Hepatocyte (in vitro differentiated cells): ENCODE data around the gene MED23. TPM values are rescaled to one million over a fixed set of nuclear protein-coding genes. Genes with fewer than 3 reads are reported as not detected.
"Not testable (repeated sequence)": the region's sequence is repeated elsewhere in the genome, so short reads cannot be mapped to it uniquely, and the experiment has no call there.

Experiments
- DNase-seq: peaks from one replicate; pipeline ENCODE4 v3.0.0-alpha.2; 2016; ENCODE audit warnings: low spot score
- H2AFZ ChIP-seq: fragments of 200-600 bp; sonication (generic); 2 replicates; pipeline ENCODE4 v1.6.0; 2016; ENCODE audit warnings: antibody characterized with exemption, mild to moderate bottlenecking
- H3K27ac ChIP-seq: fragments of 200-600 bp; sonication (generic); 2 replicates; pipeline ENCODE4 v1.5.1; 2016; ENCODE audit warnings: mild to moderate bottlenecking
- H3K27me3 ChIP-seq: fragments of 200-600 bp; sonication (generic); 2 replicates; pipeline ENCODE4 v1.6.1; 2016
- H3K36me3 ChIP-seq: fragments of 200-600 bp; sonication (generic); replicated peaks from 2 replicates; pipeline ENCODE4 v1.5.1; 2016; ENCODE audit warnings: low read depth; ENCODE audit not compliant: insufficient read depth
- H3K4me1 ChIP-seq: fragments of 200-600 bp; sonication (generic); 2 replicates; pipeline ENCODE4 v1.5.1; 2016; ENCODE audit warnings: mild to moderate bottlenecking, moderate library complexity; ENCODE audit not compliant: insufficient read depth
- H3K4me2 ChIP-seq: fragments of 200-600 bp; sonication (generic); 2 replicates; pipeline ENCODE4 v1.6.0; 2016
- H3K4me3 ChIP-seq: fragments of 200-600 bp; sonication (generic); 2 replicates; pipeline ENCODE4 v1.5.1; 2016; ENCODE audit warnings: mild to moderate bottlenecking
- H3K79me2 ChIP-seq: fragments of 200-600 bp; sonication (generic); 2 replicates; pipeline ENCODE4 v1.6.0; 2017; ENCODE audit warnings: mild to moderate bottlenecking
- H3K9me2 ChIP-seq: fragments of 200-600 bp; sonication (generic); replicated peaks from 2 replicates; pipeline ENCODE4 v1.6.0; 2017; ENCODE audit warnings: mild to moderate bottlenecking; ENCODE audit not compliant: insufficient read depth
- H3K9me3 ChIP-seq: fragments of 200-600 bp; sonication (generic); 2 replicates; pipeline ENCODE4 v1.5.1; 2016; ENCODE audit warnings: low read depth, mild to moderate bottlenecking
- H4K20me1 ChIP-seq: fragments of 200-600 bp; sonication (generic); 2 replicates; pipeline ENCODE4 v1.6.0; 2016; ENCODE audit warnings: mild to moderate bottlenecking; ENCODE audit not compliant: insufficient read depth, poor library complexity, severe bottlenecking
- EZH2 ChIP-seq: fragments of 200-600 bp; sonication (generic); IDR thresholded peaks from 2 replicates; pipeline ENCODE4 v1.6.1; 2016; ENCODE audit warnings: antibody characterized with exemption, mild to moderate bottlenecking, borderline replicate concordance
- EZH2phosphoT487 ChIP-seq: fragments of 200-600 bp; sonication (generic); IDR thresholded peaks from one replicate; pipeline ENCODE4 v1.6.1; 2018; ENCODE audit warnings: antibody characterized with exemption, mild to moderate bottlenecking, low read depth, moderate library complexity; ENCODE audit not compliant: unreplicated experiment, severe bottlenecking
- WGBS: methylation state at CpG from one replicate; pipeline ENCODE4 v1.1.6; 2016; ENCODE audit warnings: low lambda C conversion rate; ENCODE audit errors: missing lambda C conversion rate; 5-methylcytosine and 5-hydroxymethylcytosine counted together
- polyA plus RNA-seq: library from polyadenylated mRNA; unstranded; fragments of >200 nt; fragmentation: Nextera tagmentation; extraction: Ambion mirVana; gene quantifications from 2 replicates; pipeline ENCODE4 v1.2.1, GENCODE V29; 2016
- total RNA-seq: library from RNA; depleted of rRNA; stranded (reverse); fragments of >200 nt; gene quantifications from 2 replicates; pipeline ENCODE4 v1.2.3, GENCODE V29; 2014
- TF ChIP-seq, protein P1 (sequence below): fragments of 200-600 bp; sonication (generic); IDR thresholded peaks from 2 replicates; pipeline ENCODE4 v1.5.1; 2016; ENCODE audit warnings: antibody characterized with exemption, mild to moderate bottlenecking; ENCODE audit not compliant: poor library complexity

The MED23 gene
- total and polyA plus RNA-seq, 2 experiments from 2014 or later = 13.4 to 42.1 TPM

DNA sequence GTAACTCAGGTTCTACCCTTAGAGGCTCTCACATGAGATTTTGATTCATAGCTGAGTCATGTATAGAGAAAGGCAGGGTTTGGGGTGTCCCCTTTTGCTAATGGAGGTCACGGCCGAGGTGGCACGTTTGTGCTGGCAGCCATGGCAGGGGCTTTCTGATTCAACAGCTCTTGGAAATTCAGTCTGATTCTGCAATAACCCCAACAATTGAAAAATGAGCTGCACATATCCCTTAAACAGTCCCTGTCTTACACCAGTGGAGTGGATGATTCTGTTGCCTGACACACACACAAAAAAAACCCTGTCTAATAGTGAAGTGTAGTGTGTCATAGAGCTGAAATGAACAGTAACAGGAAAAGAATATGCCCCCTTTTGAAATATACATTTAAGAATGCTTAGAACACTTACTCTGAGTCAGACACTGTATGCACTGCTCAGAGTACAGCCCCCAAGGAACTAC, 95.4 kb downstream of the MED23 start:
- TF ChIP-seq EZH2 (no peak), EZH2phosphoT487 (no peak)
- Histone ChIP-seq H2AFZ (no peak overlapping the region), H3K27me3 (no peaks in the 10 kb centered on the region), H3K4me3 (no peak overlapping the region), H3K36me3 (no peaks in the 10 kb centered on the region), H4K20me1 (no peaks in the 10 kb centered on the region), H3K79me2 (no peaks in the 10 kb centered on the region), H3K9me3 (no peaks in the 10 kb centered on the region), H3K4me1 (peaks cover 10% of the 10 kb centered on the region), H3K4me2 (no peak overlapping the region), H3K9me2 (no peaks in the 10 kb centered on the region), H3K27ac (no peak overlapping the region)
- WGBS = 87% methylated on average over 3 of the region's 3 CpGs
- DNase-seq = no peak

DNA sequence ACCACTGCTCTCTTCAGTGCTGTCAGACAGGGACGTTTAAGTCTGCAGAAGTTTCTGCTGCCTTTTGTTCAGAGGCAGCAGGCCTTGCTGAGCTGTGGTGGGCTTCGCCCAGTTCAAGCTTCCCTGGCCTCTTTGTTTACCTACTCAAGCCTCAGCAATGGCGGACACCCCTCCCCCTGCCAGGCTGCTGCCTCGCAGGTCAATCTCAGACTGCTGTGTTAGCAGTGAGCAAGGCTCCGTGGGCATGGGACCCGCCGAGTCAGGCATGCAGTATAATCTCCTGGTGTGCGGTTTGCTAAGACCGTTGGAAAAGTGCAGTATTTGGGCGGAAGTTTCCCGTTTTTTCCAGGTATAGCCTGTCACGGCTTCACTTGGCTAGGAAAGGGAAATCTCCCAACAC, 96.4 kb downstream of the MED23 start:
- not testable (repeated sequence) for H3K9me2 ChIP-seq, H3K79me2 ChIP-seq, DNase-seq, H3K4me2 ChIP-seq, H4K20me1 ChIP-seq, H3K27me3 ChIP-seq, H3K4me3 ChIP-seq, H3K36me3 ChIP-seq, H2AFZ ChIP-seq, H3K9me3 ChIP-seq, H3K27ac ChIP-seq, H3K4me1 ChIP-seq
- 92% methylated on average over 12 of the region's 12 CpGs for WGBS

DNA sequence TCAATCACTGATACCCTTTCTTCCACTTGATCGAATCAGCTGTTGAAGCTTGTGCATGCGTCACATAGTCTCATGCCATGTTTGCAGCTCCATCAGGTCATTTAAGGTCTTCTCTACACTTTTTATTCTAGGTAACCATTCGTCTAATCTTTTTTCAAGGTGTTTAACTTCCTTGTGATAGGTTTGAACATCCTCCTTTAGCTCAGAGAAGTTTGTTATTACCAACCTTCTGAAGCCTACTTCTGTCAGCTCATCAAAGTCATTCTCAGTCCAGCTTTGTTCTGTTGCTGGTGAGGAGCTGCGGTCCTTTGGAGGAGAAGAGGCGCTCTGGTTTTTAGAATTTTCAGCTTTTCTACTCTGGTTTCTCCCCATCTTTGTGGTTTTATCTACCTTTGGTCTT, 97.1 kb downstream of the MED23 start:
- H3K4me3 ChIP-seq, H3K27me3 ChIP-seq, H2AFZ ChIP-seq, DNase-seq, H3K36me3 ChIP-seq, H4K20me1 ChIP-seq, H3K9me3 ChIP-seq, H3K79me2 ChIP-seq, H3K4me1 ChIP-seq, H3K9me2 ChIP-seq, H3K4me2 ChIP-seq, H3K27ac ChIP-seq: not testable (repeated sequence)
- WGBS = 96% methylated on average over 5 of the region's 5 CpGs

DNA sequence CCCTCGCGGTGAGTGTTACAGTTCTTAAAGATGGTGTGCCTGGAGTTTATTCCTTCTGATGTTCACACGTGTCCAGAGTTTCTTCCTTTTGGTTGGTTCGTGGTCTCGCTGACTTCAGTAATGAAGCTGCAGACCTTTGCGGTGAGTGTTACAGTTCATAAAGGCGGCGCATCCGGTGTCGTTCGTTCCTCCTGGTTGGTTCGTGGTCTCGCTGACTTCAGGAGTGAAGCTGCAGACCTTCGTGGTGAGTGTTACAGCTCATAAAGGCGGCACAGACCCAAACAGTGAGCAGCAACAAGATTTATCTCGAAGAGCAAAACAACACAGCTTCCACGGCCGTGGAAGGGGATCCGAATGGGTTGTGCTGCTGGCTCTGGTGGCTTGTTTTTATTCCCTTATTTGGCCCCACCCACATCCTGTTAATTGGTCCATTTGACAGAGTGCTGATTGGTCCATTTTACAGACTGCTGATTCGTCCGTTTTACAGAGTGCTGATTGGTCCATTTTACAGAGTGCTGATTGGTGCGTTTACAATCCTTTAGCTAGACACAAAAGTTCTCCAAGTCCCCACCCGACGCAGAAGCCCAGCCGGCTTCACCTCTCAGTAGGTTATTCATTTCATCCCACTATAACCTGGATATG, 103.2 kb downstream of the MED23 start:
- Histone ChIP-seq H3K4me1 (no peaks in the 10 kb centered on the region), H3K79me2 (no peaks in the 10 kb centered on the region), H3K9me2 (no peaks in the 10 kb centered on the region), H3K36me3 (no peaks in the 10 kb centered on the region), H4K20me1 (no peaks in the 10 kb centered on the region), H3K27me3 (no peaks in the 10 kb centered on the region), H3K4me2 (no peak overlapping the region), H3K4me3 (no peak overlapping the region), H3K27ac (no peak overlapping the region), H3K9me3 (no peaks in the 10 kb centered on the region), H2AFZ (no peak overlapping the region)
- TF ChIP-seq, protein P1, sequence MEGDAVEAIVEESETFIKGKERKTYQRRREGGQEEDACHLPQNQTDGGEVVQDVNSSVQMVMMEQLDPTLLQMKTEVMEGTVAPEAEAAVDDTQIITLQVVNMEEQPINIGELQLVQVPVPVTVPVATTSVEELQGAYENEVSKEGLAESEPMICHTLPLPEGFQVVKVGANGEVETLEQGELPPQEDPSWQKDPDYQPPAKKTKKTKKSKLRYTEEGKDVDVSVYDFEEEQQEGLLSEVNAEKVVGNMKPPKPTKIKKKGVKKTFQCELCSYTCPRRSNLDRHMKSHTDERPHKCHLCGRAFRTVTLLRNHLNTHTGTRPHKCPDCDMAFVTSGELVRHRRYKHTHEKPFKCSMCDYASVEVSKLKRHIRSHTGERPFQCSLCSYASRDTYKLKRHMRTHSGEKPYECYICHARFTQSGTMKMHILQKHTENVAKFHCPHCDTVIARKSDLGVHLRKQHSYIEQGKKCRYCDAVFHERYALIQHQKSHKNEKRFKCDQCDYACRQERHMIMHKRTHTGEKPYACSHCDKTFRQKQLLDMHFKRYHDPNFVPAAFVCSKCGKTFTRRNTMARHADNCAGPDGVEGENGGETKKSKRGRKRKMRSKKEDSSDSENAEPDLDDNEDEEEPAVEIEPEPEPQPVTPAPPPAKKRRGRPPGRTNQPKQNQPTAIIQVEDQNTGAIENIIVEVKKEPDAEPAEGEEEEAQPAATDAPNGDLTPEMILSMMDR = no peak
- TF ChIP-seq EZH2phosphoT487 = no peak
- no peak for TF ChIP-seq EZH2
- no peak for DNase-seq
- 95% methylated on average over 25 of the region's 25 CpGs for WGBS

DNA sequence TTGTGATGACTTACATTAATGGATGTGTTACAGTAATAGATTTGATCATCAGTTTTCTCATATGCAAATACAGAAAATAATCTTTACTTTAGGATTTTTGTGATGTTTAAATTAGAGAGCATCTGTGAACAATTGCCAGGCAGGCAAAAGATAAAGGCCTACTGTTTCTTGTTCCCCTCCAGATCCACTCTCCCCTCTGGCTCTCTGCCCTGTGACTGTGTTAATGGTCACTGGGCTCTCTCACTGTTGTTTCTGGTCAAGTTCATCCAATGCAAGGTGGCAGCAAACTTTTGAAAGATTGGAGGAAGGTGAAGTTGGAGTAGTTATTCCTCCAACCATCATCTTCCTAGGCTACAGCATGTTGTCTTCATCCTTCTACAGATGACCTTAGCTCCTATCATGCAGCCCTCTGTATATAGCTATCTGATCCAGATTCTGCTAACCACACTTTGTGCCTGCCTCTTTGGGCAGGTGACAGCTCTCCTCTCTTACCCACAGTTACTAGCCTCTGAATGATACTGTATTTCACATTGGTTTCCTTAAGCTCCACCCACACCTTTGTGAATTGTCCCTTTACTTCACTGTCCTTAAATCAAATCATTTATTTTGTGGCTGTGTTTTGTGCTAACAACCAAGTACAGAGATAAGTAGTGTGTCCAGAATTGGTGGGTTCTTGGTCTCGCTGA, 103.9 kb downstream of the MED23 start:
- H3K9me3 ChIP-seq = no peaks in the 10 kb centered on the region
- H3K4me3 ChIP-seq = no peak overlapping the region
- no peaks in the 10 kb centered on the region for H3K79me2 ChIP-seq
- no peak for DNase-seq
- H3K4me1 ChIP-seq = no peaks in the 10 kb centered on the region
- H3K27ac ChIP-seq = no peak overlapping the region
- no peaks in the 10 kb centered on the region for H4K20me1 ChIP-seq
- WGBS = 100% methylated on average over 1 of the region's 1 CpG
- TF ChIP-seq EZH2 (no peak), EZH2phosphoT487 (no peak)
- TF ChIP-seq, protein P1 = no peak
- no peaks in the 10 kb centered on the region for H3K27me3 ChIP-seq
- H2AFZ ChIP-seq = no peak overlapping the region
- H3K9me2 ChIP-seq = no peaks in the 10 kb centered on the region
- no peaks in the 10 kb centered on the region for H3K36me3 ChIP-seq
- H3K4me2 ChIP-seq = no peak overlapping the region
